ENCODE results near the gene PTTG2.
A peak's percentile ranks its signal among the peaks of the same experiment; 100 is the strongest.
"Not testable (repeated sequence)": the region's sequence is repeated elsewhere in the genome, so short reads cannot be mapped to it uniquely, and the experiment has no call there.

PTTG2 gene

GRCh38 chr4:37960098-37960497 lies at the start of gene PTTG2:
TSS of gene PTTG2 (plus strand) at chr4:37960398. CDS start at chr4:37960435, 37 bp downstream.
- no peak for ATAC-seq
- DNase-seq: no peak

DNA sequence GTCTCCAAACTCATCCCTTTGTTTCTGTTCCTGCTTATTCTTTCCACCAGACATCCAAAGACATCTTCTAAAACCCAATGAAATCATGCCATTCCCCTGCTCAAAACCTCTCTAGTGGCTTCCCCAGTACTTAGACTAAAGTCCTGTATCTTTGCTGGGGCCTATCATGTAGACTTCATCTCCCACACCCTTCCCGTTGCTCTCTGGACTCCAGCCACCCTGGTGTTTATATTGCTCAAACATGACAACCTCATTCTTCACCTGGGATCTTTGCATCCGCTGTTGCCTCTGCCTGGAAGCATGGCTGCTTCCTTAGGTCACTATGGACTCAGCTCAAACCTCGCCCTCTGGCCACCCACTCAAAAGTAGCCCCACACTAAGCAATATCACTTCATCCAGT lies 45.7 kb upstream of the PTTG2 start:
- ATAC-seq (no peak), DNase-seq (no peak)

DNA sequence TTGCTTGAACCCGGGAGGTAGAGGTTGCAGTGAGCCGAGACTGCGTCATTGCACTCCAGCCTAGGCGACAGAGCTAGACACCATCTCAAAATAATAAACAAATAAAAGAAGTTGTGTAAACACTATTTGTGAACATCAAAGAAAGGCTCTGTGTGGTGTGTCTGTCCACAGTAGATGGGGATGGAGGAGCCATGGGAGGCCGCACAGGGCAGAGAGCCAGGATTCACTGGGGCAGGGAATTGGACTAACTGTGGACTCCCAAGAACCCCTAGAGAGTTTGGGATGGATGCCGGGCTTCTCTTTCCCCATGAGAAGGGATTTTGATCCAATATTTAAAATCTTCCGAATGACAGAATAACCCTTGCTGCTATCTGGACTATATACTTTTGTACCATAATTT lies 42.8 kb upstream of the PTTG2 start:
- DNase-seq (no peak), ATAC-seq (no peak)

DNA sequence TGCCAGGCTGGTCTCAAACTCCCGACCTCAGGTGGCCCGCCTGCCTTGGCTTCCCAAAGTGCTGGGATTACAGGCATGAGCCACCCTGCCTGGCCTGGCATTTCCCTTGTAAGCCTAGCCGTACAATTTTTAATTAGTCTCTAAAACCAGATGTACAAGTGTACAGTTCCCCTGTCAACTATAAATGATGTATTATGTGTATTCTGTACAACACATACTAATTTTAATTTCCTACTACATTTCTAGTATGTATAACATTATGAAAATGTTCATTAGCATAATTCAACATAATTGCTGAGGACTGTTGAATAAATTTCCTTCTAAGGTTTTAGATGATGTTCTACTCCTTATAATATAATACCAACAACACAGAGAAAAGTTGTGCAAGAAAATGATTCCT lies 41.5 kb upstream of the PTTG2 start:
- ATAC-seq: no peak
- DNase-seq: no peak

GRCh38 chr4:37922328-37922727 lies 37.9 kb upstream of the PTTG2 start:
- no peak for DNase-seq
- no peak for ATAC-seq

- not testable (repeated sequence) for ATAC-seq, DNase-seq
These were observed 37.1 kb upstream of the PTTG2 start for GRCh38 chr4:37923089-37923488.

GRCh38 chr4:37924946-37925345 lies 35.3 kb upstream of the PTTG2 start:
- no peak for DNase-seq
- ATAC-seq: no peak

GRCh38 chr4:37927434-37927833 lies 32.8 kb upstream of the PTTG2 start:
- DNase-seq (no peak), ATAC-seq (no peak)

DNA sequence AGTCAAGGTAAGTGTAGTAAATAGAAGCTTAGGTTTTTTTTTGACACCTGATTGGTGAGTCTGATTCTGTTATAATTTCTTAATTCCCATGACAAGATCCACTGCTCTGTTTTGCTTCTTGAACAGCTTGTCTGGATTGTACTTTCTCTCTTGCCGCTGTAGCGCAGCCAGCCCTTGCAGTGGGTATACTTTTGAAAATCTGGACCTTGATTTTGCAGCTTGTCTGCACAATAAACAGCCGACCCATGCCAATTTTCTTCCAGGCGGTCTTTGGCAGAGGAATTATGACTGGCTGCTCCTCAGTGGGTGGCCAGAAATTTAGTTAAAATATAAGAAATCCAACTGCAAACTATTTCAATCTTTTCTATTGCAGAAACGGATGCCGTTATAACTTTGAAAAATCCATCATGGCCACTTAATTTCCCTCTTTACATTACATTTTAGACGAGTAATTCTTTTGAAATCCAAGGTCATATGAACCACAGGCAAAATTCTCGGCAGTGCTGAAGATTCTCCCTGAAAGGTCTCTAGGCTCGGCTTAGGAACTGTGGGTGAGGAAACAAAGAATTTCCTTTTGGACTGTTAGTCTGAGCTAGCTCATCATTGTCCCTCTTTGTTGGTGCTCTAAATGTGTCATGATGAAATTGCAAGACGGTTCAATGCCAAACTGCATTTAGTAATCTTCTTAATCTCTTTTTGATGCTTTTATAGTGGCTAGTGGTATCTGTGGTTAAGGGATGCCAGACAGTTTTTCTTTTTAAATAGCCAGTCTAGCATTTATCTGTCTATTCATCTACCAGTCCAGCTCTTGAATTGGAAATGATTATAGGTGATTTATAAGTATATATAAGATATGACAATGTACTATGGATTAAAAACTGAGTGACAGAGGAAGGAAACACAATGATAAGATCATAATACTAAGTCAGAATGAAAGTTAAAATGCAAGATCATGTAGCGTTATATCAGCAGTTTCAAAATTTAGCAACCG lies 31.5 kb upstream of the PTTG2 start:
- ATAC-seq (peak; percentile 55), DNase-seq (no peak)

GRCh38 chr4:37934096-37934495 lies 26.1 kb upstream of the PTTG2 start:
- DNase-seq: no peak
- ATAC-seq: no peak

GRCh38 chr4:37934609-37935008 lies 25.6 kb upstream of the PTTG2 start:
- no peak for DNase-seq

DNA sequence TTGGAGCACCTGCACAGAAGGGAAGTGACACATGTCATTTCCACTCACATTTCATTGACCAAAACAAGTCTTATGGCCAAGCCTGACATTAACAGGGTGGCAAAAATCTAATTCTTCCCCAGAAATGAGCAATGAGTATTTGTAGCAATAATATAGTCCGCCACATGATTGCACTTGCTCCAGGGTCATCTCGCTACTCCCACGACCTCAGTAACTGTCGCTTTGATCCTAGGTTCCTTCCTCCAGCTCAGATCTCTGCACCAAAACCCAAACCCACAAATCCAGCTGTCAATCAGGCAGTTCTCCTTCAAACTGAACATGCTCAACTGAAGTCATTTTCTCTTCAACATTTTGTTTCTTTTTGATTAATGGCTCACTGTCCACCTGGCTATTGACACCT lies 25.2 kb upstream of the PTTG2 start:
- DNase-seq (no peak), ATAC-seq (no peak)

More at GRCh38 chr4:37934609-37935008, 25.6 kb upstream of the PTTG2 start:
- ATAC-seq: no peak

DNA sequence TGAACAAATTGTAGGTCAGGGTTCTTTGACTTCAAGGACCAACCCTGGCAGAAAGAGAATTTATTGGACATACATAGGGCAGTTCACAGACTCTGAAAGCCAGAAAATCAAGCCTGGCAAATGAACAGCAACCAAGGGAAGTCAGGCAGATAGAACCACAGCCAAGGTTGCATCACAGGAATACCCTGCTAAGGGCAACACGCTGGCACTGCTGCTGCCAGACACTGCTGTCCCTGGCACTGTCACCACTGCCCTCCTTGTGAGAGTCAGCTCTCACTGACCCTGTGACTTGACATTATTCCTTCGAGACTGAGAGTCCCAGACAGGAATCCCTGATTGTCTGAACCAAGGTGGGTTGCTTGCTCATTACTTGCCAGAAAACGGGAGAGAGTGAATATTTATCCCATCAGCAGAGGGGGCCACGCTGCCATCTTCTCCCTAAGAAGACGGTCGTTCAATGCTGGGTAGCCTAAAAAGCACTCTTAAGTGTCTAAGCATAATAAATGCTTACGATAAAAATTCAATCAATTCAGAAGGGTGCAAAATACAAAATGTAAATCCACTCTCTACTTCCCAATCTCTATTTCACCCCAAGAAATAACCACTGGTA lies 23.2 kb upstream of the PTTG2 start:
- no peak for DNase-seq
- ATAC-seq: no peak

DNA sequence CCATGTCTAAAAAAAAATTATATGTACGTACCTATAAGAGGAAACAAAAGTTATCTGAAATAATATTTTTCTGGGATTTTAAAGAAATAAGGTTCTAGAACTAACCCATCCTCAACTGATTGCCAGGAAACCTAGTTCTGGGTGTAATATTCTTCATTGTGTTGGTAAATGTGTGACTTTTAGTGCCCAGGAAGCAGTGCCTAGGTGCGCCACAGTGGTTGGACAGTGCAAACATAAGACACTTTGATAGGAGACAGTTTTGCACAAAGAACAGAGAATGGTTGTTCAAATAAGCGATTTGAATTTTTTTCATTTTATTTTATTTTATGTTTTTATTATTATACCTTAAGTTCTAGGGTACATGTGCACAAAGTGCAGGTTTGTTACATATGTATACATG lies 22.0 kb upstream of the PTTG2 start:
- ATAC-seq (no peak), DNase-seq (no peak)

- ATAC-seq (no peak), DNase-seq (no peak)
These were observed 13.6 kb upstream of the PTTG2 start for GRCh38 chr4:37946503-37947179.

DNA sequence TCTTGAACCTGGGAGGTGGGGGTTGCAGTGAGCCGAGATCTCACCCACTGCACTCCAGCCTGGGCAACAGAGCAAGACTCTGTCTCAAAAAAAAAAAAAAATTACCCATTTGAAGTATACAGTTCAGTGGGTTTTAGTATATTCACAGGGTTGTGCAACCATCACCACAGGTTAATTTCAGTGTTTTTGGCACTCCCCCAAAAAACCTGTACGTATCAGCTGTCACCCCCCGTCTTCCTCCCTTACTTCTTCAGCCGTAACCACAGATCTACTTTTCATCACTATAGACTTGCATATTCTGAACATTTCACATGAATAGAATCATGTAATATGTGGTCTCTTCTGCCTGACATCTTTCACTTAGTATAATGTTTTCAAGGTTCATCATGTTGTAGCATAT lies 11.7 kb upstream of the PTTG2 start:
- no peak for DNase-seq
- ATAC-seq: peak; percentile 28

DNA sequence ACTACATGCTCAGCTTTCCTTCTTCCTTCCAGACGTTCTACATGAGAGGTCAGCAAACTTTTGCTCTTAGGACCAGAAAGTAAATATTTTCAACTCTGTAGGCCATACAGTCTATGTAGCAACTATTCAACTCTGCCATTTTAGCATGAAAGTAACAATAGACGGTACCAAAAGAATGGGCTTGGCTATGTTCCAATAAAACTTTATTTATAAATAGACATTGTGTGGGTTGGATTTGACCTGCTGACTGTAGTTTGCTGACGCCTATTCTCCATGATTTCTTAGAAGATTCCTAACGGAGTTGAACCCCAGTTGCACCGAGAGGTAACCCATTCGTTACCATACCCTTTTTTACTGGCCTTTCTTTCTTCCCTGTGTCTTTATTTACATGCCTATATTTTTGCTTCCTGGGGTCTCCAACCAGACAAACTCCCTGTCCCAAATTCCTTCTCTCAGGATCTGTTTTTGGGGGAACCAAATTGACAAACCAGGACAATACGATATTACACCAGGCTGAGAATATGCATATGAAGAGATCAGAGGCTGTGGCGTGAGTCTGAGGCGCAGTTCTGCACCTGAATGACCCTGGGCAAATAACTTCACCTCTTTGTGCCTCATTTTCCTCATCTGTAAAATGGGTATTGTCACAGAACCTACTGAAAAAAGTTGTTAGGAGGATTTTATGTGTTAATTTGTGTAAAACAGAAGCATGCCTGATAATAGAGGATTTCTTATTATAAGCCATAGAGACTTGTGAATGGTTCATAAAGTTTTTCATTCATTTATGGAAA lies 10.4 kb upstream of the PTTG2 start:
- no peak for ATAC-seq

GRCh38 chr4:37951461-37952352 lies 8.5 kb upstream of the PTTG2 start:
- DNase-seq (no peak), ATAC-seq (no peak)

More for the DNA sequence above, 10.4 kb upstream of the PTTG2 start:
- no peak for DNase-seq

- no peak for ATAC-seq
These were observed 7.0 kb upstream of the PTTG2 start for GRCh38 chr4:37953156-37953555.

DNA sequence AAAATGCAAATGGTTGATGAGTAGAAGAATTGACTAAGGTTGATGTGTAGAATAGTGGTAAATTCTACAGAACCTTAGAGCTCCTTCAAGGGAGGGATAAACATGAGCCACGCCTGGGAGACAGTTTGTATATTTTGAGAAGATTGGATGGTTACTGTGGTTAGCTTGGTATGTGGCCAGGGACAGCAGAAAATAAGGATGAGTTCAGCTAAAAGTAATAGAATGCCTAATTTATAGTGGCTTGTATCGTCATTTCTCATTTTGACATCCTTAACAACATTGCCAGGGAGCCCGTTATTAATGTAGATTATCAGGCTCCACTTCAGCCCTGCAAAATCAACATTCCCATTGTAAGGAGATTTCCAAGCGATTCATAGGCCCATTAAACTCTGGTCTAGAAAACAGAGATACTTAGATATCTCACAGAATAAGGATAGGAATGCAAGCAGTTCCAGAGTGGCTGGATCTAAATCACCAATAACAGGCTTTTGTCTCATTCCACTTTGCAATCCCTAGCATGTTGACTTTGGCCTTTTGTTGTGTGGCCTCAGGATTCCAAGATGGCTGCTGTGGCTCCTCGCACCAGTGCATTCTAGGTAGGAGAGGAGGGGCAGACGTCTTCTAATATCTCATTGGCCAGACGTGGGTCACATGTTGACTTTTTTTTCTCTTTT lies 6.4 kb upstream of the PTTG2 start:
- no peak for DNase-seq
- peak; percentile 72 for ATAC-seq

More at GRCh38 chr4:37953156-37953555, 7.0 kb upstream of the PTTG2 start:
- DNase-seq: no peak
